GM18517 (cell line): ENCODE measurements around the gene VSTM2B.

Experiments
- ATAC-seq: cut with Tn5 transposase; IDR thresholded peaks from one replicate; pipeline ENCODE4 v1.9.1; 2021; ENCODE audit warnings: mild to moderate bottlenecking, moderate library complexity; ENCODE audit not compliant: unreplicated experiment

The VSTM2B gene

DNA sequence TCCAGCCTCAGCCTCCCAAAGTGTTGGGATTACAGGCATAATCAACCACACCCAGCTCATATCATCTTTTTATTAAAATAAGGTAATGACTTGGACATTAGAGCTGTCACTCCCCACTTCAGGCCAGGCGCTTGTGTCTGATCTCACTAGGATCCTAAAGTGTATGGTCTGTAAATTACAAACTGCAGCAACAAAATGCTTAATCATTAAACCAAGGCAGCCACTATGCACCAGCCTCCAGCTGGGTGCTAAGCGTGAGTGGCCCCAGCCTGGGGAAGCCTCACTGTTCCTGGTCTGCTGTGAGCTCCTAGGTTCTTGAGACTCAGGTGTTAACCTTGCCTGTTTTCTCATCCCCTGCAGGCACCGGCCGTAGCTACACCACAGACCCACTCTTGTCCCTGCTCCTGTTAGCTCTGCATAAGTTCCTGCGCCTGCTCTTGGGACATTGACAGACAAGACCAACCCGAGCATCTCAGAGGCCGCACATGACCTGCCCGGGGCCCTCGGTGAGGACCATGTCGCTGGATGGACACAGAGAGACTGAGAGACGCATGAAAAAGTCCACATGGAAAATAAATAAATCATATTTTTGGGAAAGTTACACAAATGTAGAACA lies 37.8 kb downstream of the VSTM2B start:
- no peak for ATAC-seq

DNA sequence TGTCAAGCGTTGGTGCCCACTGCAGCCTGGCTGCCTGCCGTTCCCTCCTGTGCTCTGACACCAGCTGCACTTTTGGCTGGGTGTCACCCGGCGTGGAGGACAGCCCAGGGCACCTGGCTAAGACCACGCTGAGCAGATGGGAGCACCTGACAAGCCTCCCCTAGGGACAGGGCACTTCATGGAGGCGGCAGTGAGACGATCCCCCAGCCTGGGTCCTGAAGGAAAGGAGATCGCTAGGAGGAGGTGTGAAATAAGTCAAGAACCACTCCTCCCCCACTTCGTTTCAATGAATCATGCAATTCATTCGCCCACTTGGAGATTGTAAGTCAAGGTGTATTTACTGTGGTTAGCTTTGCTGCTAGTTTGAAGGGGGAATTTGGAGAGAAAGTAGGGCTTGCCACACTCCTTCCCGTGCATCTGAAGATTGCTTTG lies 38.8 kb downstream of the VSTM2B start:
- ATAC-seq: no peak

DNA sequence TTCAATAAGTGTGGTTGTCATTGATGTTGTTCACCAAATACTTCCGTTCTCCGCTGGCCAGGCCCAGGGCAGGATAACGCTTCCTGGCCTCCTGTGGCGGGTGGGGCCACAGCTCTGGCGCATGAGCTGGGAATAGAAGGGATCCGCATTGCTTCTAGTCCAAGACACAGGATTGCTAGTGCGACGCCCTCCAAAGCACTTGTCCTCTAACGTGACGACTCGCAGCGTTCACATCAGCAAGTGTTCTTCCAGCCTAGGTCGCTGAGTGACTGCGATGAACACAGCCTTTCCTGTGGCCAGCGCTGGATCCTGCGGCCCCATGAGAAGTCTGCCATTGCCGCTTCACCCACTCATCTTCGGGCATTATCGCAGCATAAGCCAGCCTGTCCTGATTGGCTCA lies 39.4 kb downstream of the VSTM2B start:
- ATAC-seq: no peak

DNA sequence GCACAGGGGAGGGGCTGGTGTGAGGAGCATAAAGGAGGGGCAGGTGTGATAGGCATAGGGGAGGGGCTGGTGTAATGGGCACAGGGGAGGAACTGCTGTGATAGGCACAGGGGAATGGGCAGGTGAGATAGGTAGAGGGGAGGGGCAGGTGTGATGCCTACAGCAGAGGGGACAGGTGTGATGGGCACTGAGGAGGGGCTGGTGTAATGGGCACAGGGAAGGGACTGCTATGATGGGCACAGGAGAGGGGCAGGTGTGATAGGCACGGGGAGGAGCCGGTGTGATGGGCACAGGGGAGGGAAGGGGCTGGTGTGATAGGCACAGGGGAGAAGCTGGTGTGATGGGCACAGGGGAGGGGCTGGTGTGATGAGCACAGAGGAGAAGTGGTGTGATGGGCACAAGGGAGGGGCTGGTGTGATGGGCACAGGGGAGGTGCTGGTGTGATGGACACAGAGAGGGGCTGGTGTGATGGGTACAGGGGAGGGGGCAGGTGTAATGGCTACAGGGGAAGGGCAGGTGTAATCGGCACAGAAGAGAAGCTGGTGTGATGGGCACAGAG lies 40.8 kb downstream of the VSTM2B start:
- no peak for ATAC-seq

DNA sequence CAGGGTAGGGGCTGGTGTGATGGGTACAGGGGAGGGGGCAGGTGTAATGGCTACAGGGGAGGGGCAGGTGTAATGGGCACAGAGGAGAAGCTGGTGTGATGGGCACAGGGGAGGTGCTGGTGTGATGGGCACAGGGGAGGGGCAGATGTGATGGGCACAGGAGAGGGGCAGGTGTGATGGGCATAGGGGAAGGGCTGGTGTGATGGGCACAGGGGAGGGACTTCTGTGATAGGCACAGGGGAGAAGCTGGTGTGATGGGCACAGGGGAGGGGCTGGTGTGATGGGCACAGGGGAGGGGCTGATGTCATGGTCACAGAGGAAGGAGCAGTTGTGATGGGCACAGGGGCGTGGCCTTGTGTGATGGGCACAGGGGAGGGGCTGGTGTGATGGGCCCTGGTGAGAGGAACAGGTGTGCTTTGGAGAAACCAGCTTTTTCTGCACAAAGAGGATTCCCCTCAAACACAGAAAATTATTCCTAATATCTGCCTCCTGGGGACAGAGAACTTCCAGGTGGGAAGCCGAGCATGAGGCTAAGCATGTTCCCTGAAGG lies 41.6 kb downstream of the VSTM2B start:
- no peak for ATAC-seq

DNA sequence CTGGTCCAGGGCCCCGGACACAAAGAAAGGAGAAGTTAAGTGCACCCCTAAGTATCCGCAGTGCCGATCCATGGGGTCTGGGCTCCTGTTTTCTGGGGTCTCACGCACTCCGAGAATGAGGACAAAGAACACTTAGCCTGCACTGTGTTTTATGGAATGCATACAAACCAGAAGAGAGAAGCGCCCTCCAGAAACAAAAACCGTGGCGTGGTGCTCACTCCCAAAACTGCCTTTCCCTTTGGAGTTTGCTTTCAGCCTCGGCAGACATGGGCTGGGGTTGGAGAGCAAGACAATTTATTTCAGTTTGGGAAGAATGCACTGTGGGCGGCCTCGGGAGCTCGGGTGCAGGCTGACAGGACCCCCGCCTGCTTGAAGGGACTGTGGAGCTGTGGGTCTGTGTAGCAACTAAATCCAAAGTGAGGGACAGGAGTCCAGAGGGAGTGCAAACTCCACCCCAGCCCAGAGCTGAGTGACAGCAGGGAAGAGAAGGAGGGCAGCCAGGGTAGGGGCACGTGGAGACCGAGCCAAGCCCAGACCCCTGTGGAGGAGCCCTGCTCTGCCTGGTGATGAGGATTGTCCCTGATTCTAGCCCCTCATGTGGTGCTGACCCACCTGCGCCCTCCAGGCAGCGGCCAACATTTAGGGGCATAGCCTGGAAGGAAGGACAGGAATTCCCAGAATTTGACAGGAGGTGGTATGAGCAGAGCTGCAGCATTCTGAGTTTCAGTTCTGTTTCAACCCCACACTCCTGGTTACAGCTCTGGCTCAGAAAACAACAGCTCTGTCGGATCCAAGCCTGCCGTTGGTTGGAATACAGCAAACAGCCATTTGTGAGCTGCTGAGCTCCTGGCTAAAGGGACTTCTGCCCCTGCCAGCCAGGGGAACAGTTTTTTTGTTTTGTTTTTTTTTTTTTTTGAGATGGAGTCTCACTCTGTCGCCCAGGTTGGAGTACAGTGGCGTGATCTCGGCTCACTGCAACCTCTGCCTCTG lies 42.5 kb downstream of the VSTM2B start:
- no peak for ATAC-seq

DNA sequence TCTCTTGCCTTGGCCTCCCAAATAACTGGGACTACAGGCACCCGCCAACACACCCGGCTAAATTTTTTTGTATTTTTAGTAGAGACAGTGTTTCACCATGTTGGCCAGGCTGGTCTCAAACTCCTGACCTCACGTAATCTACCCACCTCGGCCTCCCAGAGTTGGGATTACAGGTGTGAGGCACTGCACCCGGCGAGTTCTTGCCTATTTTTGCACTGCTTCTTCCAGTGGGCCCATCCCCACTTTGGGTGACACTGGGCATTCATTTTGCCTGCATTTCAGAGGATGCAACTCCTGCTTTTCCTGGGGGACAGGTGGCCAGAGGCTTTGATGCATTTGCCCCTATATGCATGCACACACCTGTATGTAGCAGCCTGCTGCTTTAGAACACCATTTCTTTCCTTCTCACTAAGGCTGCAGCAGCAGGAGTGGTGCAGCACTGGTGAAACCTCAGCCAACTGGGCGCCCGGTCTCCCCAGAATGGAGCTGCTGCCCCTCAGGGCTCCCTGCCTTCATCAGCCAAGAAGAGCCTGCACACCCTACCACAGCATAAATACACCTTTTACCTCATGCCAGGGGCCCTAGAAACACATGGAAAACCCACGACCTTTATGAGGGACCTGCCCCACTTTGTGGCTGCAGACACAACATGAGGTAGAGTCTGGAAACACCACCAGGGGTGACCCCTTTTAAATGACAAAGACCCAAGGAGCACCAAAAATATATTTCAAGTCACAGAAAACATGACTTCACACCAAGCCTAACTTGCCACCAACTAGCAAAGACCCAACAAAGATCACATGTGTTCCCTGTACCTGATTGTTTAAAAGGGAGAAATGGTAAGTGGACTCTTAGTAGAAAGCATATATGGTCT lies 43.5 kb downstream of the VSTM2B start:
- ATAC-seq: no peak

DNA sequence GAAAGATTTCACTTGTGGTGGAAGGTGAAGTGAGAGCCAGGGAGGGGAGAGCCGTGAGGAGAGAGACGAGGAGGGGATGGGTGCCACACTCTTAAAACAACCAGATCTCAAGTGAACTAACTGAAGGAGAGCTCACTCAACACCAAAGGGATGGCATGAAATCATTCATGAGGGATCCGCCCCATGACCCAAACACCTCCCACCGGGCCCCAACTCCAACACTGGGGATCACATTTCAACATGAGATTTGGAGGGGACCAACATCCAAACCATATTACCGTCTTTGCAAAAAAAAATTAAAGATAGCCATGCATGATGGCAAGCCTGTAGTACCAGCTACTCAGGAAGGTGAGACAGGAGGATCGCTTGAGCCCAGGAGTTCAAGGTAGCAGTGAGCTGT lies 45.4 kb downstream of the VSTM2B start:
- ATAC-seq: no peak

DNA sequence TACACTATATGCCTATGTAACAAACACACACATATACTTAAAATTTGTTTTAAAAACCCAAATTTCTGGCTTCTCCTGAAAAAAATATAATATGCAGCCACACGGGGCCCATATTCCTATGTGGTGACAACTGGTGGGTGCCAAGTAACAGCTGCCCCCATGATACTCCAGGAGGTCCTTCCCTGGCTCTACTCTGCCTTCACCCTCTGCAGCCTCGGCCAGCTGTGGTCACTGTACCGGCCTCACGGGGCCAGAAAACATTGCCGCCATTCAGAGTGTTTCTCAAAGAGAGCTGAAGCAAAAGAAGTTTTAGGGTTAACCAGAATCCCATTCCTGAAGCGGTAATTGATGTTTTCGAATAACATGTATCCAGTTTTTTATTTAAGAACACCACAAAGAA lies 47.7 kb downstream of the VSTM2B start:
- no peak for ATAC-seq

DNA sequence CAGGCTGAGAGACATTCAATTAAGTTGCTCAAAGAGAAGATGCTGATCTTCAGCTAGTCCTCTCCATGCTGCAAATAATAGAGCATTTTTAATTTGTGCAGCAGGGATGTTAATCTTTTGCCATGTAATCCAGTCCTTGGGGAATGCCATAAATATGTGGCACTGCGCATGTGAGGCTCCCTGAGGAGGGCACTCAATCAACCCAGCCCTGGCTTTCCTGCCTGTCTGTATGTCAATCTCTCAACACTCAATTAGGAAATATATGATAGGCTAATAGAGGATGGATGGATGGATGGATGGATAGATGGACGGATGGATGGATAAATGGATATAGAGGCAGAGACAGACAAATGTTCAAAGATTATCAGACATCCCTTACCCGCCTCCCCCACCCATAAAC lies 48.7 kb downstream of the VSTM2B start:
- ATAC-seq: no peak

DNA sequence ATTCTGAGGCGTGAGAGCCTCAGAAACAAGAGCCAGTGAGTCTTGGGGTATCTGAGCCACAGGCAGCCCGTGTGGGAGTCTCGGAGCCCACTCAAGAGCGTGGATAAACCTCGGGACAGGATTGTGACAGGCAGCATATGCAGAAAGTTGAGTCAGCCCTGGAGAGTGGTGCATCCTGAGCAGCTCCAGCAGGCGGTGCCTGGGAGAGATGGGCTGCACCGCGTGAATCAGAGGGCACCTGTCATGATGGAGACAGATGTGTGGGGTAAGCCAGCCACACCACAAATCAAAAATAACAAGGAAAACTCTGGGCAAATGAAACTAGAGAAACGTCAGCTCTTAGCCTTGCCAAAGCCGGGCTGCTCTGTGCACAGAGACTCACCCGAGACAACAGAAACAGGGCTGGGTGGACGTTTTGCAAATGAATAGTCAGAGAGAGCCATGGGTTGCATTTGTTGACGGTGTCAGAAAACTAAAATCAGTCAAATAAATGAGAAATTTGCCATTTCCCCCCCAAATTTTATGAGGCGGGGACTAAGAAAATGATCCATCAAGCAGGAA lies 50.3 kb downstream of the VSTM2B start:
- no peak for ATAC-seq

DNA sequence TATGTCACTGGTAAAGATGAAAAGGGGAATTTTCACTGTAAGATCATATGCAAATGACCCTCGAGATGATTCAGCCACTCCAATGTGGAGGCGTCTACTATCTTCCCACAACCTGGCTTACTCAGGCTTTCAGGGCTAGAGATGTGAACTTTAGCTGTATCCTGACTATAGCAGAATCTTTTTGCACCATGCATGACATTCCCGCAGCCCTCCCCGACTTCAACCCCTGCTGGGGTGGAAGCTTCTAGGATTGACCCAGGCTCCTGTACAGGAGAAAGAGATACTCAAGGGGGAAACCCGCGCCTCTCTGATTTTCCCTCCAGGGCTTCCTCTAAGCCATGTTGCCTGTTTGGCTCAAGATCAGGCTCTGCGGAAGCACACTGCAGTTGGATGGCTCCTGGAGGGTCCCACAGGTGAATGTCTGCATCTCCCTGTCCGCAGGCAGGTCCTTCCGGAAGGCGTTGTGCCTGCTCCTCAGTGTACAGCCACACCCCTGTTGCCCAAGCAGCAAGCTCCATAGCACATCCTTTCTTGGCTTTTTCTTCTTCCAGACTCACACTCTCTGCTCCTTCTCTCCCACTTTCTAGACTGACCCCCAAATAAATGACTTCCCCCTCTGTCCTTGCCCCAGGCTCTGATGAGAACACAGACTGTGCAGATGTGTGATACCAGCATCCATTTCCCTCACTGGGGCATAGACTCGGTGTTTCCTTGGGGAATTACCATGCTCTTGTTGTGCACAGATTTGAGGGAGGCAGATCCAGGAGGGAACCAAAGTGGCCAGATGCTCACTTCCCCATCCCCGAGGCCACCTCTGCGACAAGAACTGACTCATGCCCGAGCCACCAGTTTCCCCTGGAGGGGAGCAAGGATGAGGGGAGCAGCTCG lies 51.2 kb downstream of the VSTM2B start:
- no peak for ATAC-seq

DNA sequence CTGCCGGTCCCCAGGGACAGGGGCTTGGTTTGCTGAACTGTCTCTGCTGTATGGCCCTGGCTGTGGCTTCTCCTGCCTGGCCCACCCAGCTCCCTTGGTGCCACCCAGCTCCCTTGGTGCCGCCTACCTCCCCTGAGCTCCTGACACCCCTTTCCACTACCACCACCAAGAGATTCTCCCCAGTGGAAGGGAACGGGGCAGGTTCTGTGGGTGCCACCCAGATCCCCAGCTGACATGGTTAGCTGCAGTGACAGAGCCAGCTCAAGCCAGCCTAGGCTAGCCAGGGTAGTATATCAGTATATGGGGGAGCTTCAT lies 51.8 kb downstream of the VSTM2B start:
- no peak for ATAC-seq

DNA sequence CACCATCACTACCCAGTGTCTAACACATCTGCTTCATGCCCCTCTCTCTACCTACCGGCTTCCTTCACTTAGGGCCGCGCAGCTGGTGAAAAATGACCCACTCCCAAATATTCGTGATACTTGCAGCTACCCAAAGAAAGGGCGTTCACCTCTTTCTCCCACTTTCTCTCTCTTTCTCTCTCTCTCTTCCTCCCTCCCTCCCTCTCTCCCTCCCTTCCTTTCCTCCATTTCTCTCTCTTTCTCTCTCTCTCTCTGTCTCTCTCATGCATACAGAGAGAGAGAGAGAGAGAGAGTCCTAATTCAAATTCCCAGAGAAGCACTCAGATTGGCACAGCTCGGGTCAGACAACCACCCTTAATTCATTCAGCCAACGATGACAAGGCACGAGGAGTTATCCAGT lies 52.6 kb downstream of the VSTM2B start:
- no peak for ATAC-seq

DNA sequence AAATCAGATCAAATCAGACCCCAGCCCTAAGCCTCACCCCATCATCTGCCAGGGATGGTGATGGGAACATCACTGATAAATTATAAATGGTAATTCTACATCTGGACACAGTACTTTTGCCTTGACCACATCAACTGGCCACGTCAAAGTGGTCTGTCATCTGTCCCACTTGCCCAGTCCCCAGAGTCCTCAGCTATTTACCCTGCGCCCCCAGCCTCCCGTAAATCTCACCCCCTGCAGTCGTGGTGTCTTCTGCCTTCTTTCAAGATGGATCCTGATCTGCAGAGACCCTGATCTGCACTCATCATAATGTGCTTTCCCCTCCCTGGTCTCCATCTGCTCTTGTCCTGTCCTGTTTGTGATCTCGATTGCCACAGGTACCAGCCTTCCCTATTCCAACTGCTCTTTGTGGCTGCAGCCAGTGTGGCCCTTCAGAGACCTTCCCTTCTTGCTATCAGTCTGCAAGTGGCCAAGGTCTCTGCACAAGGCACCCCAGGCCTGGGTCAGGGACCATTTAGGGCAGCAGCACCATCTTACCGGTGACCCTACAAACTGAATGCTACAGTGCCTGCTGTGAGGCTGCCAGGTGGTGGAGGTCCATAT lies 53.6 kb downstream of the VSTM2B start:
- no peak for ATAC-seq

DNA sequence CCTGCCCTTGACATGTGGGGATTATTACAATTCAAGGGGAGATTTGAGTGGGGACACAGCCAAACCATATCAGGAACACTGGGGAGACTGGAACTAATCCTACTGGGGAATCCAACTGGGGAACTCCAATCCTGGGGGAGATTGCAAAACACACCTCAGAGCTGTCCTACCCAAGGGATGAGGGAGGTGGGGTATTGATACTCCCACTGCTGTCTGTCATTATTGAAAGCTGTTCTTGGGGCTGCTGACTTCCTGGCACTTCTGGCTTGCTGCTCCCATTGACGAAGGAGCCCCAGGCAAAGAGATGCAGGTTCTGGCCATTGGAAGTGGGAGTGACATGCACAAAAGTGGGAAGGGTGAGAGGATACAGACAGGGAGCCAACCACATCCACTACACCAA lies 55.6 kb downstream of the VSTM2B start:
- no peak for ATAC-seq

DNA sequence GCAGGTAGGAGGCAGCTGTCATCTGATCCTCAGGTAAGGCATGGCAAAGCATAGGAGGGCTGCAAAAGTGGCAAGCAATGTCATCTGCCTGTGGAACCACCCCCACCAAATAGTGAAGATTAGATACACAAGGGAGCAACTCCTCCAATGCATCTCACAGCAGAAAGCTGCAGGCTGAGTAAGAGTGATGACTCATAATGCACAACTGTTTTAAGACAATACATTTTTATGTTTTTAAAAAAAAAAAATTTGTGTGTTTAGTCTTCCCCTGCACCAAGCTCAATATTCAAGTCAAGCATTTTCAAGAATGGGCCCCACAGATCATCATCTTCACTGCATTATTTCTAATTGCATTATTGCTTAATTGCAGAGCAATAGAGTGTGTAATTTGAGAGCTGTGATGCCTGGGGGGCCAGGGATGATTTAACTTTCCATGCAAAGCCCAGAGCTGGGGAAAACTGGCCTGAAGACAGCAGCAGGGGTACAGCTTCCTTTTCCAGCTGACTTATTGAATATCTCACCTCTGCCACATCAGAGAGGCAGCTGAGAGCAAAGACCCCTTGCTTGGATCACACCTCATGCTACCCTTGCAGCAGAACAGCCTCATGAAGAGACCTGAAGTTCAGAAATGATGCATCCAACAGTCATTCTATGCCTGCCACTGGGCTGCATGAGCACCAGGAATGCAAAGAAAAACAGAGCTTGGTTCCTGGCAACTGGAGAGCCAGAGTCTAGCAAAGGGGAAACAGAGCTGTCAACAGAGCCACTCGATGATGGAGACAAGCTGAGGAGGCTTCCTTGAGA lies 57.6 kb downstream of the VSTM2B start:
- ATAC-seq: no peak

DNA sequence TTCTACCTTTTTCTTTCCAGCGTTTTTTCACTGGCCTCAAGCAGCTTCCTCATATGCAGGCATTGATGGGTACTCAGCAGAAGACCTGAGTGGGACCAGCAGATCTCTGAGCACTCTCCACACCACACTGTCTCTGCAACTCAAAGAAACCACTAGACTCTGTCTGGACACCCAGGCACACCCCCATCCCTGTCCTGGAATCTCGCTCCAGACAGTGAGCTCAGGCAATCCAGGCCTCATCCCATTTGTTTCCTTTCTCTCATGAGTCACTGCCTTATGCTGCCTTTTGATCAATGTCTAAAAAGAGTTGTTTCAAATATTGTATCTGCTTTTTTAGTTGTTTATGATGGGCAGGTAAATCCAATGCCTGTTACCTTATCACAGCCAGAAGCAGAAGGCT lies 60.6 kb downstream of the VSTM2B start:
- ATAC-seq: no peak
